Parathyroid adenoma (tissue), 2 donors: ENCODE measurements around the gene ACKR4.
"Not testable (repeated sequence)": the region's sequence is repeated elsewhere in the genome, so short reads cannot be mapped to it uniquely, and the experiment has no call there.

Source experiments
- H2AFZ ChIP-seq: fragments of 300-600 bp; sonication (generic); one replicate; pipeline ENCODE4 v1.7.0; 2017; ENCODE audit warnings: antibody characterized with exemption, mild to moderate bottlenecking
- H3K27ac ChIP-seq: fragments of 300-600 bp; sonication (generic); one replicate; pipeline ENCODE4 v1.7.0; 2017
- H3K27me3 ChIP-seq: fragments of 300-600 bp; sonication (generic); one replicate; pipeline ENCODE4 v1.7.0; 2017; ENCODE audit warnings: low read length; ENCODE audit not compliant: control insufficient read depth, insufficient read depth
- H3K36me3 ChIP-seq: fragments of 300-600 bp; sonication (generic); one replicate; pipeline ENCODE4 v1.7.0; 2017; ENCODE audit warnings: low read length; ENCODE audit not compliant: control insufficient read depth, insufficient read depth
- H3K4me1 ChIP-seq: fragments of 300-600 bp; sonication (generic); one replicate; pipeline ENCODE4 v1.7.0; 2017; ENCODE audit warnings: control low read depth
- H3K4me2 ChIP-seq: fragments of 300-600 bp; sonication (generic); one replicate; pipeline ENCODE4 v1.7.0; 2017; ENCODE audit warnings: low read length
- H3K4me3 ChIP-seq: fragments of 300-600 bp; sonication (generic); one replicate; pipeline ENCODE4 v1.7.0; 2017; ENCODE audit warnings: low read depth, low read length
- H3K79me2 ChIP-seq: fragments of 300-600 bp; sonication (generic); one replicate; pipeline ENCODE4 v1.7.0; 2017; ENCODE audit warnings: control low read depth
- H3K9ac ChIP-seq: fragments of 300-600 bp; sonication (generic); one replicate; pipeline ENCODE4 v1.7.0; 2017; ENCODE audit warnings: mild to moderate bottlenecking
- H3K9me3 ChIP-seq: fragments of 300-600 bp; sonication (generic); one replicate; pipeline ENCODE4 v1.7.0; 2017; ENCODE audit warnings: low read length; ENCODE audit not compliant: control insufficient read depth
- TF ChIP-seq, protein P1 (sequence below): fragments of 300-600 bp; sonication (generic); IDR thresholded peaks from one replicate; pipeline ENCODE4 v1.7.0; 2017; ENCODE audit warnings: antibody characterized with exemption, mild to moderate bottlenecking
- donor health status: primary hyperparathyroidism.

Gene ACKR4

DNA sequence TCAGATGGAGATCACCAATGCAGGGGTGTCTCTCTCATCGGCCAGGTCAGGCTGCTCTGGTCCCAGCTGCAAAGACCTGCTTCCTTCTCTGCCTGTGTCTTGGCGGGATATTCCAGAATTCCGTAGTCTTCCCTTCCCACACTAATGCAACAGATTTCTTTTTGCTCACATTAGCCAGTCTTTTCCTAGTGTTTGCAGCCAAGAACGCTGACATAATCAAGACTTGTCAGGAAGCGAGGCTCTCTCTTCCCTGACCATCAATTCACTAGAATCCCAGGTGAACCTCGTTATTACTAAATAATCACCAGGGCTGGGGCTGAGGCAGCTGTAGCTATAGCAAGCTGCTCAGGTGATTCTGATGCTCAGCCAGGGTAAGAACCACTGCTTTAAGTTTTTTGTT lies 43.2 kb upstream of the ACKR4 start:
- no peak overlapping the region for H3K4me2 ChIP-seq
- H2AFZ ChIP-seq: no peak overlapping the region
- TF ChIP-seq, protein P1, sequence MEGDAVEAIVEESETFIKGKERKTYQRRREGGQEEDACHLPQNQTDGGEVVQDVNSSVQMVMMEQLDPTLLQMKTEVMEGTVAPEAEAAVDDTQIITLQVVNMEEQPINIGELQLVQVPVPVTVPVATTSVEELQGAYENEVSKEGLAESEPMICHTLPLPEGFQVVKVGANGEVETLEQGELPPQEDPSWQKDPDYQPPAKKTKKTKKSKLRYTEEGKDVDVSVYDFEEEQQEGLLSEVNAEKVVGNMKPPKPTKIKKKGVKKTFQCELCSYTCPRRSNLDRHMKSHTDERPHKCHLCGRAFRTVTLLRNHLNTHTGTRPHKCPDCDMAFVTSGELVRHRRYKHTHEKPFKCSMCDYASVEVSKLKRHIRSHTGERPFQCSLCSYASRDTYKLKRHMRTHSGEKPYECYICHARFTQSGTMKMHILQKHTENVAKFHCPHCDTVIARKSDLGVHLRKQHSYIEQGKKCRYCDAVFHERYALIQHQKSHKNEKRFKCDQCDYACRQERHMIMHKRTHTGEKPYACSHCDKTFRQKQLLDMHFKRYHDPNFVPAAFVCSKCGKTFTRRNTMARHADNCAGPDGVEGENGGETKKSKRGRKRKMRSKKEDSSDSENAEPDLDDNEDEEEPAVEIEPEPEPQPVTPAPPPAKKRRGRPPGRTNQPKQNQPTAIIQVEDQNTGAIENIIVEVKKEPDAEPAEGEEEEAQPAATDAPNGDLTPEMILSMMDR: no peak
- H3K4me1 ChIP-seq: peaks cover 5% of the 10 kb centered on the region
- no peak overlapping the region for H3K4me3 ChIP-seq
- no peaks in the 10 kb centered on the region for H3K79me2 ChIP-seq
- no peaks in the 10 kb centered on the region for H3K27me3 ChIP-seq
- no peak overlapping the region for H3K27ac ChIP-seq
- no peaks in the 10 kb centered on the region for H3K36me3 ChIP-seq
- H3K9ac ChIP-seq: no peak overlapping the region
- no peaks in the 10 kb centered on the region for H3K9me3 ChIP-seq

DNA sequence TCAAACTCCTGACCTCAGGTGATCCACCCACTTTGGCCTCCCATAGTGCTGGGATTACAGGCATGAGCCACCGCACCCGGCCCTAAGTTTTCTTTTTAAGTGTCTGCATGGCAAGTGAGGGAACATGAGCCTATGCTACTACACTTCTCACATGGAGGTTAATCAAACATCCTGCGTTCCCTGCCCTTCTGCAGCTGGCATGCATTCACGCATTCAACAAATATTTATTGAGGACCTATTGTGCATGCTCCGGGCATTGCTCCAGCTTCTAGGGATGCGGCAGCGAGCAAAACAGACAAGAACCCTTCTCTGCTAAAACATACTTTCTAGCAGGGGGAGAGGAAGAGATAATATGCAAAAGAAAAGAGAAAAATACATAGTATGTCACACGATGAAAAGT lies 42.6 kb upstream of the ACKR4 start:
- Histone ChIP-seq H3K9ac (no peak overlapping the region), H3K36me3 (no peaks in the 10 kb centered on the region), H3K9me3 (no peaks in the 10 kb centered on the region), H3K27me3 (no peaks in the 10 kb centered on the region), H3K4me1 (peaks cover 5% of the 10 kb centered on the region), H3K4me3 (no peak overlapping the region), H2AFZ (no peak overlapping the region), H3K79me2 (no peaks in the 10 kb centered on the region), H3K27ac (no peak overlapping the region), H3K4me2 (no peak overlapping the region)
- TF ChIP-seq, protein P1: no peak

DNA sequence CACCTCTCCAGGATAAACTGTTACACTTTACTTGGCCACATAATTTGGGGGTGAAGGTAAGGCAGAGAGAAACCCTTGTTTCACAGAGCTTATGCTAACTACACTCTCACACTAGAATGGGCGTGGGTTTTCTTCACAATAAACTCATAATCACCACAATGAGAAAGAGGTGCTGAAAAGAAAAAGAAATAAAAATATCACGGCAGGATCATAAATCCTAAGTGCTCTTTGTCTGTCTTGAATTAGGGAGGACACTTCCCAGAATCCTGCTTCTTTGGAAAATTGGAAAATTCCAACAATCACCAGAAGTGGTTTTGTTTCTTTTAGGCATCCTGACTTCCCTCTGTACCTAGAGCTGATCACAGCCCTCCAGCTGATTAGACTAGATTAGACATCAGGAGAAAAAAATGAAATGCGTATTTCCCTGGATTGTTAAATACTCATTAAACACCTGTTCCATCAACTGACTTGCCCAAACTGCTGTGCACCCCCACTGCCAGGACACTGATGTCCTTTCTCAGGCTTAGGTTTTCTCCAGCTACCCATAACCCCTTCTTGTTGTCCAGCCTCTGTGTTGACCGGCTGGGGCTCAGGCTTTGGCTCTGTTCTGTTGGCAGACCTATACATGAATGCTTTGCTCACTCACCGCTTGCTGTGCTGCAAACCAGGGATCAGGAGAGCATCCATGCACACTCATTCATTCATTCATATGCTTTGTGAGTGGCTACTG lies 41.6 kb upstream of the ACKR4 start:
- Histone ChIP-seq H3K36me3 (no peaks in the 10 kb centered on the region), H3K79me2 (no peaks in the 10 kb centered on the region), H3K9me3 (no peaks in the 10 kb centered on the region), H3K4me3 (no peak overlapping the region), H3K4me2 (no peak overlapping the region), H3K27me3 (no peaks in the 10 kb centered on the region), H3K27ac (no peak overlapping the region), H2AFZ (no peak overlapping the region), H3K9ac (no peak overlapping the region), H3K4me1 (peaks cover 4% of the 10 kb centered on the region)
- TF ChIP-seq, protein P1: no peak

DNA sequence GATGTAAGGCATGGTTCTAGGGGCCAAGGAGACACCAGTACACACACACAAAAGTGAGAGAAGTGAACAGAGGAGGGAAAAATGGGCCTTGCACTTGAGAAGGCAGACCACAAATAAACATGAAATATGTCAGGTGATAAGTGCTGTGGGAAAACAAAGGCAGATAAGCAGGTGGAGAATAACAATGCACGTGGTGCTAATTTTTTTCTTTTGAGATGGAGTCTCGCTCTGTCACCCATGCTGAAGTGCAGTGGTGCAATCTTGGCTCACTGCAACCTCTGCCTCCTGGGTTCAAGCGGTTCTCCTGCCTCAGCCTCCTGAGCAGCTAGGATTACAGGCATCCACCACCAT lies 41.1 kb upstream of the ACKR4 start:
- not testable (repeated sequence) for H3K36me3 ChIP-seq, H2AFZ ChIP-seq, H3K27me3 ChIP-seq, H3K4me1 ChIP-seq, H3K9me3 ChIP-seq, H3K27ac ChIP-seq, H3K4me2 ChIP-seq, H3K79me2 ChIP-seq, H3K4me3 ChIP-seq, H3K9ac ChIP-seq

DNA sequence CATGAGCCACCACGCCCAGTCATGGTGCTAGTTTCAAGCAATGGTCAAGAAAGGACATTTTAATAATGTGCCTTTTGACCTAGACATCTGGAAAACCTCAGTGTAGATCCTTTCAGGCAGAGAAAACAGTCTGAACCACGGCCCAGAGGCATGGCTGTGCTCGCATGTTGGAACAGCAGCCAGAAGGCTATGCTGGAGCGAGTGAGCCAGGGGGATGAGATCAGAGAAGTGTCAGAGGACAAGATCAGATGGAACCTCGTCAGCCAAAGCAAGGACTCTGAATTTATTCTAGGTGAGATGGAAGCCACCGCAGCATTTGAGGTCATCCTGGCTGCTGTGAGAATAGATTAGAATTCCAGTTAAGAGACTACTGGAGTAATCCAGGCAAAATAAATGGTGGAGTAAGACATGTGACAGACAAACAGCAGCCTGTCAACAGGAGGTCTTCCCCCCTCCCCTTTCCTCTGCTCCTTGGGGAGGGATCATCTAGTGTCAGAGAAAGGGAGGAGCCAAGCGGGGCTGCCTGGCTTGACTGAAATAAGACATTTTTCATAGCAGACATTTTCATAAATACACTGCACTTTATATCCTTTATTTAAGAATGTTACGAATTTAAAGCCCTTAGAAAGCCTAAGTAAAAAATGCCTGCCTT lies 40.4 kb upstream of the ACKR4 start:
- Histone ChIP-seq H3K27ac (no peak overlapping the region), H2AFZ (no peak overlapping the region), H3K4me1 (no peaks in the 10 kb centered on the region)

More for the DNA sequence above, 40.4 kb upstream of the ACKR4 start:
- no peak overlapping the region for H3K4me3 ChIP-seq
- TF ChIP-seq, protein P1: no peak
- no peaks in the 10 kb centered on the region for H3K79me2 ChIP-seq
- no peak overlapping the region for H3K4me2 ChIP-seq
- no peaks in the 10 kb centered on the region for H3K9me3 ChIP-seq
- H3K9ac ChIP-seq: no peak overlapping the region
- no peaks in the 10 kb centered on the region for H3K36me3 ChIP-seq
- H3K27me3 ChIP-seq: no peaks in the 10 kb centered on the region
